ENCODE measurements around the gene RORC. TPM values are rescaled to one million over a fixed set of nuclear protein-coding genes. Genes with fewer than 3 reads are reported as not detected.

RORC gene
- total and polyA plus RNA-seq, 8 donors: 1.4 to 28.1 (median 13.0) TPM

- no peaks in the 10 kb centered on the region for H3K9me3 ChIP-seq
- H3K27ac ChIP-seq: no peak overlapping the region
- 94 to 98% (median 95%) methylated on average over 3 of the region's 3 CpGs for WGBS, 5 donors
- no peaks in the 10 kb centered on the region for H3K4me1 ChIP-seq
- intact Hi-C loops (cut with DNase I; ENCODE audit: low total_unique reads): no loop called here
- H3K36me3 ChIP-seq: peaks cover 0 to 22% (median 12%) of the 10 kb centered on the region in 4 donors
- no peak for DNase-seq
- peaks cover 0 to 49% (median 0%) of the 10 kb centered on the region in 3 donors for H3K27me3 ChIP-seq
- no peak for TF ChIP-seq POLR2A (IDR thresholded peaks at IDR 0.05)
- no peak for TF ChIP-seq CTCF (IDR thresholded peaks at IDR 0.05)
- no peak for TF ChIP-seq POLR2AphosphoS5 (IDR thresholded peaks at IDR 0.05)
- TF ChIP-seq EP300 (IDR thresholded peaks at IDR 0.05): no peak
- H3K4me3 ChIP-seq: no peak overlapping the region
Observed at GRCh38 chr1:151803915-151804314, 27.7 kb downstream of the RORC start.

- no peak for DNase-seq
- no peak overlapping the region for H3K27ac ChIP-seq
- no peak for TF ChIP-seq POLR2AphosphoS5 (IDR thresholded peaks at IDR 0.05)
- H3K4me1 ChIP-seq: no peaks in the 10 kb centered on the region
- H3K27me3 ChIP-seq: peaks cover 0 to 49% (median 0%) of the 10 kb centered on the region in 3 donors
- H3K4me3 ChIP-seq: no peak overlapping the region
- H3K36me3 ChIP-seq: peaks cover 0 to 15% (median 11%) of the 10 kb centered on the region in 4 donors
- no peaks in the 10 kb centered on the region for H3K9me3 ChIP-seq
- intact Hi-C loops (cut with DNase I; ENCODE audit: low total_unique reads): no loop called here
Observed at GRCh38 chr1:151803164-151803563, 28.4 kb downstream of the RORC start.

- DNase-seq: no peak
- intact Hi-C loops (cut with DNase I; ENCODE audit: low total_unique reads): no loop called here
- H3K27ac ChIP-seq: no peak overlapping the region
- H3K4me1 ChIP-seq: no peaks in the 10 kb centered on the region
- peaks cover 0 to 7% (median 5%) of the 10 kb centered on the region in 4 donors for H3K36me3 ChIP-seq
- 81 to 95% (median 89%) methylated on average over 4 to 5 of the region's 5 CpGs for WGBS, 5 donors
- no peaks in the 10 kb centered on the region for H3K9me3 ChIP-seq
- no peak for TF ChIP-seq CTCF (IDR thresholded peaks at IDR 0.05)
- no peak for TF ChIP-seq EP300 (IDR thresholded peaks at IDR 0.05)
- no peak for TF ChIP-seq POLR2A (IDR thresholded peaks at IDR 0.05)
- no peak for TF ChIP-seq POLR2AphosphoS5 (IDR thresholded peaks at IDR 0.05)
- H3K27me3 ChIP-seq: peaks cover 0 to 48% (median 0%) of the 10 kb centered on the region in 3 donors
- H3K4me3 ChIP-seq: no peak overlapping the region
Observed at GRCh38 chr1:151802372-151802771, 29.2 kb downstream of the RORC start.

DNA sequence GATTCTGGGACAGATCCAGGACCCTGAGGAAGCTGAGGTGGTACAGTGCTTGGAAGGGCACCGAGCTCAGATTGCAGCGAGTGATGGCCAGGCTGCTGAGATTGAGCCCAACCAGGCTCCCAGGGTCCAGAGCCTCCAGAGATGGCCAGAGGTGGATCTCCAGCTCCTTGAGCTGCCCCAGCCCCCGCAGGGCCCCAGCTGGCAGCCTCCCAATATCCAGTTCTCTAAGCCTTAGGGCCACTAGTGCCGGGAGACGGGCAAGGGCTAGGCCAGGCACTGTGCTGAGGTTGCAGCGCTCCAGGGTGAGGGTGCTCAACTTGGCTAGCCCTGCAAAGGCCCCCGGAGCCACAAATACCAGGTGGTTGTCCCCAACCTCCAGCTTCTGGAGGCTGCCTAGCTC lies 29.8 kb downstream of the RORC start:
- H3K4me3 ChIP-seq: no peak overlapping the region
- H3K4me1 ChIP-seq: no peaks in the 10 kb centered on the region
- intact Hi-C loops (cut with DNase I; ENCODE audit: low total_unique reads): no loop called here
- peaks cover 0 to 2% (median under 1%) of the 10 kb centered on the region in 4 donors for H3K36me3 ChIP-seq
- 79 to 89% (median 84%) methylated on average over 4 to 7 of the region's 7 CpGs for WGBS, 5 donors
- no peak for DNase-seq
- no peaks in the 10 kb centered on the region for H3K9me3 ChIP-seq
- no peak overlapping the region for H3K27ac ChIP-seq
- no peak for TF ChIP-seq POLR2AphosphoS5 (IDR thresholded peaks at IDR 0.05)
- no peak for TF ChIP-seq EP300 (IDR thresholded peaks at IDR 0.05)
- TF ChIP-seq POLR2A (IDR thresholded peaks at IDR 0.05): no peak
- peaks cover 0 to 43% (median 0%) of the 10 kb centered on the region in 3 donors for H3K27me3 ChIP-seq

GRCh38 chr1:151801310-151801820 lies 30.2 kb downstream of the RORC start:
- Histone ChIP-seq H3K36me3 (no peaks in the 10 kb centered on the region), H3K4me3 (no peak overlapping the region), H3K27ac (no peak overlapping the region), H3K4me1 (no peaks in the 10 kb centered on the region), H3K27me3 (peaks cover 0 to 41% (median 0%) of the 10 kb centered on the region in 3 donors), H3K9me3 (no peaks in the 10 kb centered on the region)
- no peak for TF ChIP-seq CTCF (IDR thresholded peaks at IDR 0.05)
- TF ChIP-seq EP300 (IDR thresholded peaks at IDR 0.05): no peak
- TF ChIP-seq POLR2AphosphoS5 (IDR thresholded peaks at IDR 0.05): no peak
- TF ChIP-seq POLR2A (IDR thresholded peaks at IDR 0.05): no peak
- 87 to 95% (median 92%) methylated on average over 10 to 12 of the region's 12 CpGs for WGBS, 5 donors
- intact Hi-C loops (cut with DNase I; ENCODE audit: low total_unique reads): no loop called here
- DNase-seq: no peak

Measured in stomach (tissue), 9 donors.